Transverse colon (tissue), 4 donors: Measurements from ENCODE around the gene GC. TPM values are rescaled to one million over a fixed set of nuclear protein-coding genes. Genes with fewer than 3 reads are reported as not detected.
"Not testable (repeated sequence)": the region's sequence is repeated elsewhere in the genome, so short reads cannot be mapped to it uniquely, and the experiment has no call there.

Experiments used
- DNase-seq: peaks from one replicate; pipeline ENCODE4 v3.0.0-alpha.2; 2019
- H3K27ac ChIP-seq, 4 donors: fragments of 200-600 bp; sonication (generic); 2 replicates each; pipeline ENCODE4 v1.5.1; 2016 to 2018; ENCODE audit warnings: inconsistent platforms in 4 of 4
- H3K27me3 ChIP-seq: fragments of 200-600 bp; sonication (generic); 2 replicates; pipeline ENCODE4 v1.5.1; 2017; ENCODE audit warnings: inconsistent platforms
- H3K36me3 ChIP-seq, 4 donors: fragments of 200-600 bp; sonication (generic); 2 replicates each; pipeline ENCODE4 v1.5.1; 2017 to 2019; ENCODE audit warnings: inconsistent platforms in 4 of 4
- H3K4me1 ChIP-seq, 4 donors: fragments of 200-600 bp; sonication (generic); 2 replicates each; pipeline ENCODE4 v1.5.1; 2017 to 2020; ENCODE audit warnings: inconsistent platforms in 4 of 4
- H3K4me3 ChIP-seq, 4 donors: fragments of 200-600 bp; sonication (generic); 1 replicate in 1 of 4; 2 replicates in 3 of 4; pipeline versions ENCODE4 v1.5.1 to v1.6.1; 2017 to 2019; ENCODE audit warnings: inconsistent platforms in 4 of 4
- H3K9me3 ChIP-seq, 2 donors: fragments of 200-600 bp; sonication (generic); 2 replicates each; pipeline ENCODE4 v1.5.1; 2017 to 2019; ENCODE audit warnings: inconsistent platforms in 2 of 2
- EP300 ChIP-seq: sonication (generic); formaldehyde crosslinking; IDR thresholded peaks from one replicate; pipeline ENCODE4 v1.6.1; 2017; ENCODE audit warnings: antibody characterized with exemption, low read depth
- POLR2A ChIP-seq: fragments of 450-650 bp; IDR thresholded peaks from one replicate; pipeline ENCODE4 v1.6.1; 2016; ENCODE audit warnings: antibody characterized with exemption, mild to moderate bottlenecking, moderate library complexity
- POLR2AphosphoS5 ChIP-seq, 3 donors: sonication (generic); formaldehyde crosslinking; IDR thresholded peaks; one replicate each; pipeline ENCODE4 v1.6.1; 2016; ENCODE audit warnings: antibody characterized with exemption in 3 of 3
- WGBS, 2 donors: methylation state at CpG; one replicate each; pipeline ENCODE4 v1.1.5; 2018; ENCODE audit warnings: low coverage in 1 of 2; 5-methylcytosine and 5-hydroxymethylcytosine counted together
- in situ Hi-C, 4 donors: fragments of 200-750 bp; cut with MboI; loops; one replicate each; pipeline versions ENCODE4 v1.15.0 to v1.15.1; 2017; ENCODE audit warnings: low sequenced_read_pairs in 3 of 4, low pct_ligation_motif_present in 1 of 4, low pct_unique_long_range_greater_than_20kb in 1 of 4
- intact Hi-C: fragments of 100-400 bp; cut with DNase I; formaldehyde crosslinking; loops from one replicate; pipeline ENCODE4 v1.15.1; 2023; ENCODE audit warnings: low total_unique reads
- total RNA-seq, 4 donors: library from RNA; depleted of rRNA; stranded (reverse); fragments of >200 nt; gene quantifications; one replicate each; pipeline ENCODE4 v1.1.0, GENCODE V29; 2016
- TF ChIP-seq, protein P1 (sequence below), 5 experiments: fragments of 200-600 bp in 3 of 5; fragments of 450-650 bp in 2 of 5; sonication (generic) in 3 of 5; IDR thresholded peaks; 1 replicate in 2 of 5; 2 replicates in 3 of 5; pipeline ENCODE4 v1.5.1; 2016 to 2017; ENCODE audit warnings: antibody characterized with exemption in 5 of 5, inconsistent platforms in 3 of 5, mild to moderate bottlenecking in 2 of 5, moderate library complexity in 1 of 5

The GC gene
- total RNA-seq, 4 donors from 2014 or later = not detected

DNA sequence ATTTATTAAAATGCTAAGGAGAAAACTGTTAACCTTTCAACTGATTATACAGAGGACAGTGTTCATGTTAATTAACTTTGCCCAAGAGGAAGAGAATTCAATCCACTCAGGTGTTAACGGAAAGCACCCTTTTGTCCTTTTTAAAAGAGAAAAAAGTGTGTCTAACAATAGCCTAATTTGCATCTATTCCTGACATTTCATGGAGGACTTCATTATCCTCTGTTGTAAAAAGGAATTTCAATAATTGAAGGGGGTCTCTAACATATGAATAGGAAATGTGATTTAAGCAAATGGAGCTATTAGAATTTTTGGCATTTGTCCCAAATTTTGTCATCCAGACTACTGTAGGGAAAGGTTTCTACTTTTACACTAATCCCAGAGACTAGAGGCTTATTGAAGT is 44.6 kb upstream of the GC start:
- no peak overlapping the region for H3K27ac ChIP-seq
- no peak overlapping the region for H3K4me3 ChIP-seq
- DNase-seq = no peak
- peaks cover 0 to 16% (median 5%) of the 10 kb centered on the region in 4 donors for H3K4me1 ChIP-seq
- in situ Hi-C loops (no loop called here), intact Hi-C loops (no loop called here)
- WGBS, 2 donors = 76 to 87% methylated on average over 1 of the region's 1 CpG
- no peaks in the 10 kb centered on the region for H3K27me3 ChIP-seq
- H3K9me3 ChIP-seq = no peaks in the 10 kb centered on the region
- H3K36me3 ChIP-seq = no peaks in the 10 kb centered on the region
- TF ChIP-seq EP300 = no peak

DNA sequence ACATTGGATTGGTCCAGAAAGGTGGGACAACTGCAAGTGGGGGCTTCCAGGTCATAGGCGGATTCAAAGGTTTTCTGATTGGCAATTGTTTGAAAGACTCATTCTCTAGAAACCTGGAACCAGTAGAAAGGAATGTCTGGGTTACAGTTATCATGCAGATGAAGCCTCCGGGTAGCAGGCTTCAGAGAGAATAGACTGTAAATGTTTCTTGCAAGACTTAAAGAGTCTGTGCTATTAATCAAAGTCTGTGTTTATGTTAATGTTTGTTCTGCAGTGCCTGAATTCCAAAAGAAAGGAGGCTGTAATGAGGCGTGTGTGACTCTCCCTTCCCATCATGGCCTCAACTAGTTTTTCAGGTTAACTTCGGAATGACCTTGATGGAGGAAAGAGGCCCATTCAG is 43.9 kb upstream of the GC start:
- no peak overlapping the region for H3K27ac ChIP-seq
- DNase-seq = no peak
- peaks cover 0 to 10% (median 4%) of the 10 kb centered on the region in 4 donors for H3K4me1 ChIP-seq
- no peaks in the 10 kb centered on the region for H3K9me3 ChIP-seq
- no peaks in the 10 kb centered on the region for H3K36me3 ChIP-seq
- intact Hi-C loops = no loop called here
- H3K4me3 ChIP-seq = no peak overlapping the region
- WGBS, 2 donors = 63% methylated on average over 4 of the region's 4 CpGs; no CpG with 5 or more reads in 1 of the 2 donors
- H3K27me3 ChIP-seq = no peaks in the 10 kb centered on the region
- in situ Hi-C loops = no loop called here
- TF ChIP-seq EP300 (no peak), POLR2AphosphoS5 (IDR thresholded peaks at IDR 0.05) (no peak), POLR2A (no peak)
- TF ChIP-seq, protein P1, sequence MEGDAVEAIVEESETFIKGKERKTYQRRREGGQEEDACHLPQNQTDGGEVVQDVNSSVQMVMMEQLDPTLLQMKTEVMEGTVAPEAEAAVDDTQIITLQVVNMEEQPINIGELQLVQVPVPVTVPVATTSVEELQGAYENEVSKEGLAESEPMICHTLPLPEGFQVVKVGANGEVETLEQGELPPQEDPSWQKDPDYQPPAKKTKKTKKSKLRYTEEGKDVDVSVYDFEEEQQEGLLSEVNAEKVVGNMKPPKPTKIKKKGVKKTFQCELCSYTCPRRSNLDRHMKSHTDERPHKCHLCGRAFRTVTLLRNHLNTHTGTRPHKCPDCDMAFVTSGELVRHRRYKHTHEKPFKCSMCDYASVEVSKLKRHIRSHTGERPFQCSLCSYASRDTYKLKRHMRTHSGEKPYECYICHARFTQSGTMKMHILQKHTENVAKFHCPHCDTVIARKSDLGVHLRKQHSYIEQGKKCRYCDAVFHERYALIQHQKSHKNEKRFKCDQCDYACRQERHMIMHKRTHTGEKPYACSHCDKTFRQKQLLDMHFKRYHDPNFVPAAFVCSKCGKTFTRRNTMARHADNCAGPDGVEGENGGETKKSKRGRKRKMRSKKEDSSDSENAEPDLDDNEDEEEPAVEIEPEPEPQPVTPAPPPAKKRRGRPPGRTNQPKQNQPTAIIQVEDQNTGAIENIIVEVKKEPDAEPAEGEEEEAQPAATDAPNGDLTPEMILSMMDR (IDR thresholded peaks at IDR 0.05) = no peak

GRCh38 chr4:71816676-71817303 is 32.9 kb upstream of the GC start:
- in situ Hi-C loops = no loop called here
- Histone ChIP-seq H3K27ac (no peak overlapping the region), H3K4me3 (no peak overlapping the region), H3K27me3 (no peaks in the 10 kb centered on the region), H3K9me3 (no peaks in the 10 kb centered on the region), H3K36me3 (no peaks in the 10 kb centered on the region), H3K4me1 (no peaks in the 10 kb centered on the region)
- 58 to 81% methylated on average over 3 to 4 of the region's 4 CpGs for WGBS, 2 donors
- intact Hi-C loops = no loop called here
- TF ChIP-seq EP300 (no peak), POLR2AphosphoS5 (IDR thresholded peaks at IDR 0.05) (no peak), POLR2A (no peak)
- TF ChIP-seq, protein P1 (IDR thresholded peaks at IDR 0.05) = no peak
- no peak for DNase-seq

DNA sequence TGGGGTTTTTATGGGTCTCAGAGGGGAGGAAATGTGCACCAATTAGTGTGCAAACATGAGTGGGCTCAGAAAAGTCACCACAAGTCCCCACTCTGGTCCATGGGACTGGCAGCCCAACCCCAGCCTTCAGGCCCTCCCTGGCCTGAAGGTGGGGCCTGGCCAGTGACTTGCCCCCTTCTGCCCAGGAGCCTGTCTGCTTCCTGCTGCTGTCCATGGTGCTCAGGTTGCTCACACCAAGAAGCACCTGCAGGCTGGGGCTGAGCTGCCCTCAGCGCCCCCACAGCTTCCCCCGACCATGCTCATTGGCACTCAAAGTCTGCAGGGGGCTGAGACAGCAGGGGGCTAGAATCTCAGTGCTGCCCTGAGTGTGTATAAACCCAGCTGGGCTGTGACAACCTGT is 30.6 kb upstream of the GC start:
- Histone ChIP-seq H3K4me3 (no peak overlapping the region), H3K36me3 (no peaks in the 10 kb centered on the region), H3K9me3 (no peaks in the 10 kb centered on the region), H3K27me3 (no peaks in the 10 kb centered on the region), H3K27ac (no peak overlapping the region), H3K4me1 (no peaks in the 10 kb centered on the region)
- TF ChIP-seq POLR2AphosphoS5 (IDR thresholded peaks at IDR 0.05) (no peak), POLR2A (no peak)
- TF ChIP-seq, protein P1 (IDR thresholded peaks at IDR 0.05) = no peak
- DNase-seq = no peak
- in situ Hi-C loops (no loop called here), intact Hi-C loops (no loop called here)
- 76% methylated on average over 2 of the region's 2 CpGs; no CpG with 5 or more reads in 1 of the 2 donors for WGBS, 2 donors

DNA sequence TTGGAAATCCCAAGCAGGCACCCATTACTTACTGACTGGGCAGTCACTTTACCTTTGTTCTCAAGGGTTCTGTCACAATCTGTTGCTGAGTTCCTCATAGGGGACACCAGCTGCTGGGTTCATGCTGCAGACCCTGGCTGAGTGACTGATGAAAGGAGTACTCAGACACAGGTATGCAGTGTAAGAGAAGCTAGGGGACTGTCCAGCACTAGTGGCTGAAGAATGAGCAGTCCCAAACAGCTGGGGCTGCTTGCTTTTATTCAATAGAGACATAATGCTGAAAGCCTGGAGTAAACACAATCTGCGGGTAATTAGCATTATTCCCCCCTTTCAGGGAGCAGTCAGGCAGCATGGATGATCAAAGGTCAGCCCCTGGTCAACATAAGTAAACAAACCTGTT is 25.9 kb upstream of the GC start:
- H3K27me3 ChIP-seq, H3K4me1 ChIP-seq, H3K27ac ChIP-seq, H3K9me3 ChIP-seq, H3K4me3 ChIP-seq, H3K36me3 ChIP-seq, in situ Hi-C loops, DNase-seq: not testable (repeated sequence)
- intact Hi-C loops = loop anchor here (5.0 kb wide), 1 partner anchor 1463 kb away; no protein-coding TSS in a partner anchor
- WGBS, 2 donors = 27% methylated on average over 1 of the region's 1 CpG; no CpG with 5 or more reads in 1 of the 2 donors
